K562 (cell line): Measurements from ENCODE around the gene VKORC1. TPM values are rescaled to one million over a fixed set of nuclear protein-coding genes. Genes with fewer than 3 reads are reported as not detected.

Source experiments
- GTF2B ChIP-seq: IDR thresholded peaks from 2 replicates; pipeline ENCODE4 v1.6.1; 2011; ENCODE audit not compliant: insufficient read length; ENCODE audit errors: extremely low read depth
- HBP1 ChIP-seq: fragments of 450-650 bp; formaldehyde crosslinking; IDR thresholded peaks from 2 replicates; pipeline ENCODE4 v1.4.0; 2022; ENCODE audit warnings: missing genetic modification characterization
- HNRNPH1 ChIP-seq: fragments of 200-400 bp; formaldehyde crosslinking; optimal IDR thresholded peaks from 2 replicates; pipeline ENCODE3; 2017; ENCODE audit warnings: low read depth, mild to moderate bottlenecking, low read length, moderate library complexity
- ILK ChIP-seq: fragments of 450-650 bp; IDR thresholded peaks from 2 replicates; pipeline ENCODE4 v1.6.1; 2016; ENCODE audit warnings: missing genetic modification characterization, low read depth, mild to moderate bottlenecking, missing compliant biosample characterization, moderate library complexity, borderline replicate concordance
- SLC30A9 ChIP-seq: fragments of 250-450 bp; sonication (Bioruptor Pico); IDR thresholded peaks from 2 replicates; pipeline ENCODE4 v1.8.0; 2022; ENCODE audit warnings: mild to moderate bottlenecking, moderate library complexity
- TFE3 ChIP-seq: fragments of 450-650 bp; formaldehyde crosslinking; IDR thresholded peaks from 2 replicates; pipeline ENCODE4 v1.4.0; 2020; ENCODE audit warnings: mild to moderate bottlenecking, mixed read lengths
- ZBTB40 ChIP-seq, 2 experiments: fragments of 450-650 bp in 1 of 2; sonication (generic) in 1 of 2; formaldehyde crosslinking in 1 of 2; IDR thresholded peaks; 2 replicates each; pipeline versions ENCODE4 v1.7.1 to v1.9.0; 2016 to 2022; ENCODE audit warnings: inconsistent platforms in 1 of 2, mild to moderate bottlenecking in 1 of 2, missing genetic modification reagents in 1 of 2
- ZKSCAN8 ChIP-seq: fragments of 200-800 bp; sonication (Bioruptor generic); IDR thresholded peaks from 2 replicates; pipeline ENCODE4 v1.6.1; 2016; ENCODE audit warnings: missing genetic modification characterization, missing compliant biosample characterization
- polyA plus RNA-seq, 8 experiments: library from polyadenylated mRNA; depleted of rRNA in 4 of 8; stranded (reverse) in 5 of 8; unstranded in 3 of 8; fragments of >200 nt; fragmentation: Nextera tagmentation in 2 of 8; fragmentation: Illumina TruSeq in 1 of 8; extraction: Ambion mirVana in 2 of 8; extraction: Trizol in 1 of 8; gene quantifications; 2 replicates each; pipeline versions ENCODE4 v1.2.1 to v1.2.3, GENCODE V29; 2011 to 2014; ENCODE audit warnings: inconsistent platforms in 1 of 8, missing spikeins in 1 of 8
- total RNA-seq, 7 experiments: library from RNA; depleted of rRNA in 6 of 7; stranded (reverse); fragments of >200 nt in 6 of 7; fragmentation: Illumina TruSeq in 2 of 7; extraction: Trizol in 2 of 7; gene quantifications; 2 replicates each; pipeline versions ENCODE4 v1.2.1 to v1.2.3, GENCODE V29; 2011 to 2021; ENCODE audit warnings: low replicate concordance in 1 of 7
- TF ChIP-seq, protein P1 (sequence below): fragments of 450-650 bp; IDR thresholded peaks from 2 replicates; pipeline ENCODE4 v1.6.1; 2016; ENCODE audit warnings: borderline replicate concordance

VKORC1 gene
- total and polyA plus RNA-seq, 9 of the 15 experiments (the other 6 are each of a cell fraction or from before 2014, with no cell fraction given), result 30.0 to 119 (median 62.1) TPM

DNA sequence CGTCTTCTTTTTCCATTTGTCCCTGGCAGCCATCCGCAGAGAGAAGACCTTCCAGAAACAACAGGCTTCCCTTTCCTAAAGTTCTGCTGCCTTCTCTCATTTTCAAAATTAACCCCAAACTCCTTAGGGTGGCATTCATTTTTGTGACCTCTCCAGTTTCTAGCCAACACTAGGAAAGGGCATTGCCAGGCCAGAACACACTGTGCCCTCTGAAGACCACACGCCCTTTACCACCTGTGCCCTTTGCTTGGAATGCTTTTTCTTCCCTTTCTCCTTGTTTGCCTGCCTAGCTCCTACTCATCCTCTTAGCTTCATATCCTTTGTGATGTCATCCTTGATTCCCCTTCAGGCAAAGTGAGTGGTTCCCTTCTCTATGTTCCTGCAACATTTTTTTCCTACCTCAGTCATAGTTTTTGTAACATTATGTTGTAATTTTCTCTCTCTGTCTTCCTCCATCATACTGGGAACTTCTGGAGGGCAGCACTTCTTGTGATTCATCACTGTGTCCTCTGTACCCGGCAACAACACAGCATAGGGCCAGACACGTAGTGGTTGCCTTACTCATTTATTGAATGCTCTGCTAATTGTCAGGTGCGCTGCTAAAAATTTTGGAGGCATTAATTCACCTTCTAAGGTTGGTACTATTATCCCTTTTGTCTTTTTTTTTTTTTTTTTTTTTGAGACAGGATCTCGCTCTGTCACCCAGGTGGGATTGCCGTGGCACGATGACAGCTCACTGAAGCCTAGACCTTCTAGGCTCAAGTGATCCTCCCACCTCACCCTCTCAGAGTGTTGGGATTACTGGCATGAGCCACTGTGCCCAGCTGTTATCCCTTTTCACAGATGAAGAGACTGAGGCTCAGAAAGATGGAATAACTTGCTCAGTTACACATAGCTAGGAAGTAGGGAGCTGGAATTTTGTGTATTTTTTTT is 23.9 kb upstream of the VKORC1 start (continued):
- TF ChIP-seq, protein P1, sequence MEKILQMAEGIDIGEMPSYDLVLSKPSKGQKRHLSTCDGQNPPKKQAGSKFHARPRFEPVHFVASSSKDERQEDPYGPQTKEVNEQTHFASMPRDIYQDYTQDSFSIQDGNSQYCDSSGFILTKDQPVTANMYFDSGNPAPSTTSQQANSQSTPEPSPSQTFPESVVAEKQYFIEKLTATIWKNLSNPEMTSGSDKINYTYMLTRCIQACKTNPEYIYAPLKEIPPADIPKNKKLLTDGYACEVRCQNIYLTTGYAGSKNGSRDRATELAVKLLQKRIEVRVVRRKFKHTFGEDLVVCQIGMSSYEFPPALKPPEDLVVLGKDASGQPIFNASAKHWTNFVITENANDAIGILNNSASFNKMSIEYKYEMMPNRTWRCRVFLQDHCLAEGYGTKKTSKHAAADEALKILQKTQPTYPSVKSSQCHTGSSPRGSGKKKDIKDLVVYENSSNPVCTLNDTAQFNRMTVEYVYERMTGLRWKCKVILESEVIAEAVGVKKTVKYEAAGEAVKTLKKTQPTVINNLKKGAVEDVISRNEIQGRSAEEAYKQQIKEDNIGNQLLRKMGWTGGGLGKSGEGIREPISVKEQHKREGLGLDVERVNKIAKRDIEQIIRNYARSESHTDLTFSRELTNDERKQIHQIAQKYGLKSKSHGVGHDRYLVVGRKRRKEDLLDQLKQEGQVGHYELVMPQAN, result peak; percentile 50
- no peak for TF ChIP-seq ZKSCAN8 (CRISPR knock-in tag)
- TF ChIP-seq HNRNPH1, result no peak
- no peak for TF ChIP-seq ILK (tag)
- no peak for TF ChIP-seq GTF2B
- TF ChIP-seq TFE3, result no peak
- TF ChIP-seq ZBTB40 (IDR thresholded peaks at IDR 0.05), result no peak
- no peak for TF ChIP-seq ZBTB40 (CRISPR knock-in tag; IDR thresholded peaks at IDR 0.05)
- no peak for TF ChIP-seq HBP1 (CRISPR knock-in tag)
- TF ChIP-seq SLC30A9 (CRISPR knock-in tag), result no peak
